ENCODE data around the gene POLR3H.

Gene POLR3H

DNA sequence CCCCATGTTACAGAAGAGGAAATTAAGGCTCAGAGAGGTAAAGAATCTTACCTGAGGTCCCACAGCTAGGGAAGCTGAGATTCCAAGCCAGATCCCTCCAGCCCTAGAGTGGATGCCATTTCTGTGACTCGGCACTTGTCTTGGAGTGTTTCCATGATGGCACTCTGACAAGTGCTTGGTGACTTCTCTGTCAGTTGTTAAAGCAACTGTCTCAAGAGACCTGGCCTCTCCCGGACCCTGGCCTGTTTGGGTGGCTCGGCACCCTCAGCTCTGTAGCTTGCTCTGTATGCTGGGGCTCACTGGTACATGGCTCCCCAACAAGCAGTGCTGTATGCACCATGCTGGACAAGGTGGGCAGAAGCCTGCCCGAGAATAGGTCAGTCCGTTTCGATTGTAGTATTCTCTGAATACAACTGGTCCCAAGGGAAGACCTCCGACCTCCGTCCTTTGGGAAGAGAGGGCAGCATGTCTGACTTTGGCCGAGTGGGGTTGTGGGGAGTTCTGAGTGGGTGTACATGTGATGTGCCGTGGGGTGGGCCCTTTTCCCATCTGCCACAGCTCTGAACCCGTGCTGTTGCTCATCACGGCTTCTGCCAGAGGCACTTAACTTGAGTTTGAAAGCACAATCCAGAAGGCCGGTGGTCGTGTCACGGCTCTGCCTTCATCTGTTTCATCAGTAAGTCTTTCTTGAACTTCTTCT is 63.0 kb downstream of the POLR3H start:
- peak; percentile 13 for DNase-seq

DNA sequence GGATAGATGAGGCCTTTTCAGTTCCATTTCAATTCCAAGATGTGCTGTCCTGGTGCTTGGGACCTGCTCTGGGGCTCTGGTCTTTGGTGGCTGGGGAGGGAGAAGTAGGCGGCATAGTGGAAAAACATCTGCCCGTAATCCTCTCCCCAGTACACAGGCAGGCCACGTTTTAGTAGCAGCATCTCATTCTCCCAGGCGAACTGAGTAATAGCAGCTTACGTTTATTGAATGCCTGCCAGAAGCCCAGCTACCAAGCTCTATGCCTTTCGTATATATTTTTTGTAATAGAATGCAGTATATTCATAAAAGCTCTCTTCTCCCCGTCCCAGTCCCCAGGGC is 63.9 kb downstream of the POLR3H start:
- peak; percentile 69 for DNase-seq

DNA sequence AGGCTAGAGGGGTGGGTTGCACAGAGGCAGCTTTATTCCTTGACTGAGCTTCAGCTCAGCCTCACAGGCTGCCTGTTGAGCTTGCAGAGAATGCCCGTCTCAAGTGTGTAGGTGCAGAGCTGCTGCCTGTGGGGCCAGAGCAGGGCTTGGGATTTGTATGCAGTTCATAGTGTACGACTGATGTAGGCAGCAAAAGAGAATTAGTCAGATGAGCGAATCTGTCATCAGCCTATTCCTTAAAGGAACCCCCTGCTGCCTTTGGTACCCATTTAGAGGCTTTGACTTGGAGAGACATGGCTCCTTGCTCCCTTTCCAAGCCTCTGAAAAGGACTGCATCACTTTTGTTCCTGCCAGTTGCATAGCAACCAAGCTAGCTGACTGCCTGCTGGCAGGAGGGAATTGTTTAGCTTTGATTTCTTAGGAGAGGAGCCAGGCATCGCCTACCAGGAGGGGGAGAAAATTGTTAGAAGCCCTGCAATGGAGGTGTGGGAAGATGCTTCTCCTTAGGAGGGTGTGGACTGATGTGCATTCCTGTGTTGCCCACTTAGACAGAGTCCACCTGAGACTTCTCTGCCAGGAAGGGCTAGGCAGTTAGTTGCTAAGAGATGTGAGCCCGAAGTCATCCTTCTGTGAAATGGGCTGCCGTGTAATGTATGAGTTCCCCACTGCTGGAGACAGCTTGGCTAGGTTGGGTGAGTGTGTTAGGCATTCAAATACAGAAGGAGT is 64.4 kb downstream of the POLR3H start:
- peak; percentile 18 for DNase-seq

DNA sequence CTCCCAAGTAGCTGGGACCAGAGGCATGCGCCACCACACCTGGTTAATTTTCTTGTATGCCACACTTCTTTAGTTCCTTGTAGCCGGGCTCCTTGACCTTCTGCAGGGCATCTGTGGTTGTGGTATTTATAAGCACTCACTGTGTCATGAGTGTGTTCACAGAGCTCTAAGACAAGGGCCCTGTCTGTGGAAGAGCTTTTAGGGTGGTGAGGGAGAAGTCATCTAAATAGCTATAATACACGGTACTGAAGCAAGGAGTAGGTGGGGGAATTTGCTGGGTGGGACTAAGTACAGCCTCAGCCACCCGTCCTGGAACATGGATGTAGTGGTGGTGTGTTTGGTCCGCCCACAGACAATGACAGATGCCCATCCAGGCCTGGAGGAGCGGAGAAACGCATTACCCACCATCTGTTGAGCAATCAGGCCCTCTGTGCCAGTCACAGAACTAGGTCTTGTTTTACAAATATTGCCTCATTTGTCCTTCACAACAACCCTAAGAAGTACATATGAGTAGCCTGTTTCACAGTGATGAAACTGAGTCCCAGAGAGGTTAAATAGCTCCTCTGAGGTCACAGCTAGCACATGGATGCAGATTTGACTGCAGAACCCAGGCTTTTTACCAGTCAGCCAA is 65.3 kb downstream of the POLR3H start:
- DNase-seq: peak; percentile 32

DNA sequence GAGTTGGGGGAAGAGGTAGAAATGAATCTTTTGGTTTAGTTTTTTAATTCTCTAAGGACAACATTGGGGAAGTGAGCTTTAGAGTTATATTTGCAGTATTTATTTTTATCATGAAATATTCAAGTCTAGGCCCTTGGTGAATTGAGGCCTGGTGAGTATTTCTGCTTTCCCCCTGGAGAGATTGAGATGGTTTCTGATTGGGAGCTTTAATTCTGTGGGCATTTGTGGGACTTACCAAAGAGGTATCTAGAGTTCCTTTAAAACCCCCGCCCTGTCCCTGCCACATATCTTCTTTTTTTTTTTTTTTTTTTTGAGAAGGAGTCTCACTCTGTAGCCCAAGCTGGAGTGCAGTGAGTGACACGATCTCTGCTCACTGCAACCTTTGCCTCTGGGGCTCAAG is 65.8 kb downstream of the POLR3H start:
- DNase-seq: no peak
